Sigmoid colon (tissue), 4 donors: ENCODE data around the gene VASP.

ENCODE experiments used
- EP300 ChIP-seq, 4 donors: sonication (generic); formaldehyde crosslinking; IDR thresholded peaks; one replicate each; pipeline ENCODE4 v1.6.1; 2017; ENCODE audit warnings: antibody characterized with exemption in 4 of 4
- POLR2A ChIP-seq, 2 donors: fragments of 450-650 bp; IDR thresholded peaks; one replicate each; pipeline ENCODE4 v1.6.1; 2016; ENCODE audit warnings: antibody characterized with exemption in 2 of 2, mild to moderate bottlenecking in 2 of 2, moderate library complexity in 2 of 2
- POLR2AphosphoS5 ChIP-seq, 4 donors: sonication (generic); formaldehyde crosslinking; IDR thresholded peaks; one replicate each; pipeline ENCODE4 v1.6.1; 2017; ENCODE audit warnings: antibody characterized with exemption in 4 of 4
- TF ChIP-seq, protein P1 (sequence below), 4 experiments: fragments of 450-650 bp in 3 of 4; fragments of 200-600 bp in 1 of 4; IDR thresholded peaks; one replicate each; pipeline ENCODE4 v1.5.1; 2016 to 2019; ENCODE audit warnings: antibody characterized with exemption in 4 of 4, mild to moderate bottlenecking in 3 of 4, moderate library complexity in 2 of 4

DNA sequence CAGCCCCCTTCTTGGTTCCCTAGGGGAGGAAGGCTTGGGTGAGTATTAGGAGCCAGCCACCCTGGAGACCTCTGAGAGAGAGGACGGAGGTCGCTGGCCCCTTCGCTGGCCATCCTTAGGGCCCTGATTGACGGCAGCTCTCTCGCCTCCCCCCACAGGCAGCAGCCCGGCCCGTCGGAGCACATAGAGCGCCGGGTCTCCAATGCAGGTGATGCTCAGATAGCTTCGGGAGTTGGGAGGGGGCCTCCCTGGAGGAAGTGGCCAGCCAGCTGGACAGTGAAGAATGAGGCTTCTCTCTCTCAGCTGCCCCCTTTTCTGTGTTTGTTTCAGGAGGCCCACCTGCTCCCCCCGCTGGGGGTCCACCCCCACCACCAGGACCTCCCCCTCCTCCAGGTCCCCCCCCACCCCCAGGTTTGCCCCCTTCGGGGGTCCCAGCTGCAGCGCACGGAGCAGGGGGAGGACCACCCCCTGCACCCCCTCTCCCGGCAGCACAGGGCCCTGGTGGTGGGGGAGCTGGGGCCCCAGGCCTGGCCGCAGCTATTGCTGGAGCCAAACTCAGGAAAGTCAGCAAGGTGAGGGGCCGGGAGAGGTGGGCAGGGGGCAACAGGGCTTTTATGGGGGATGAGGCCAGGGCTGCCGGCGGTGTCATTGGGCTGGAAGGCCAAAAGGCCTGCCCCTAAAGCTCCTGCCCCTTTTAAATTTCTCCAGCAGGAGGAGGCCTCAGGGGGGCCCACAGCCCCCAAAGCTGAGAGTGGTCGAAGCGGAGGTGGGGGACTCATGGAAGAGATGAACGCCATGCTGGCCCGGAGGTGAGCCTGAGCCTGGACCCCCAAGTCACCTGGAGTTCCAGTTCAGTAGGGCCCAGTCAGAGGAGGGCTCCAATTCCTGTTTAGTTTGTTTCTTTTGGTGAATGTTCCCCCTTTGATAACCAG is 15.0 kb downstream of the VASP start:
- TF ChIP-seq, protein P1, sequence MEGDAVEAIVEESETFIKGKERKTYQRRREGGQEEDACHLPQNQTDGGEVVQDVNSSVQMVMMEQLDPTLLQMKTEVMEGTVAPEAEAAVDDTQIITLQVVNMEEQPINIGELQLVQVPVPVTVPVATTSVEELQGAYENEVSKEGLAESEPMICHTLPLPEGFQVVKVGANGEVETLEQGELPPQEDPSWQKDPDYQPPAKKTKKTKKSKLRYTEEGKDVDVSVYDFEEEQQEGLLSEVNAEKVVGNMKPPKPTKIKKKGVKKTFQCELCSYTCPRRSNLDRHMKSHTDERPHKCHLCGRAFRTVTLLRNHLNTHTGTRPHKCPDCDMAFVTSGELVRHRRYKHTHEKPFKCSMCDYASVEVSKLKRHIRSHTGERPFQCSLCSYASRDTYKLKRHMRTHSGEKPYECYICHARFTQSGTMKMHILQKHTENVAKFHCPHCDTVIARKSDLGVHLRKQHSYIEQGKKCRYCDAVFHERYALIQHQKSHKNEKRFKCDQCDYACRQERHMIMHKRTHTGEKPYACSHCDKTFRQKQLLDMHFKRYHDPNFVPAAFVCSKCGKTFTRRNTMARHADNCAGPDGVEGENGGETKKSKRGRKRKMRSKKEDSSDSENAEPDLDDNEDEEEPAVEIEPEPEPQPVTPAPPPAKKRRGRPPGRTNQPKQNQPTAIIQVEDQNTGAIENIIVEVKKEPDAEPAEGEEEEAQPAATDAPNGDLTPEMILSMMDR (IDR thresholded peaks at IDR 0.05): no peak
- TF ChIP-seq POLR2A (IDR thresholded peaks at IDR 0.05) (no peak), POLR2AphosphoS5 (IDR thresholded peaks at IDR 0.05) (no peak), EP300 (IDR thresholded peaks at IDR 0.05) (no peak)
